LNCAP (cell line): ENCODE data around the gene CYP4F22.

ENCODE experiments used
- CTCF ChIP-seq: fragments of 450-650 bp; IDR thresholded peaks from 2 replicates; pipeline ENCODE4 v1.5.1; 2017; ENCODE audit warnings: mild to moderate bottlenecking

CYP4F22 gene

GRCh38 chr19:15562861-15563260, 54.5 kb downstream of the CYP4F22 start:
- TF ChIP-seq CTCF = no peak

GRCh38 chr19:15563325-15563794, 55.0 kb downstream of the CYP4F22 start:
- no peak for TF ChIP-seq CTCF

- no peak for TF ChIP-seq CTCF
These were observed 55.6 kb downstream of the CYP4F22 start for GRCh38 chr19:15563931-15564330.

- TF ChIP-seq CTCF = no peak
These were observed 56.3 kb downstream of the CYP4F22 start for GRCh38 chr19:15564534-15565168.

GRCh38 chr19:15570420-15570819, 62.1 kb downstream of the CYP4F22 start:
- TF ChIP-seq CTCF = no peak

- no peak for TF ChIP-seq CTCF
These were observed 67.1 kb downstream of the CYP4F22 start for GRCh38 chr19:15575406-15575805.

- TF ChIP-seq CTCF = no peak
These were observed 68.3 kb downstream of the CYP4F22 start for GRCh38 chr19:15576526-15577156.
